ENCODE measurements around the gene GAGE12H. TPM values are rescaled to one million over a fixed set of nuclear protein-coding genes. Genes with fewer than 3 reads are reported as not detected.
A peak's percentile ranks its signal among the peaks of the same experiment; 100 is the strongest.

The GAGE12H gene
- total RNA-seq, 1 experiment from 2014 or later: not detected

DNA sequence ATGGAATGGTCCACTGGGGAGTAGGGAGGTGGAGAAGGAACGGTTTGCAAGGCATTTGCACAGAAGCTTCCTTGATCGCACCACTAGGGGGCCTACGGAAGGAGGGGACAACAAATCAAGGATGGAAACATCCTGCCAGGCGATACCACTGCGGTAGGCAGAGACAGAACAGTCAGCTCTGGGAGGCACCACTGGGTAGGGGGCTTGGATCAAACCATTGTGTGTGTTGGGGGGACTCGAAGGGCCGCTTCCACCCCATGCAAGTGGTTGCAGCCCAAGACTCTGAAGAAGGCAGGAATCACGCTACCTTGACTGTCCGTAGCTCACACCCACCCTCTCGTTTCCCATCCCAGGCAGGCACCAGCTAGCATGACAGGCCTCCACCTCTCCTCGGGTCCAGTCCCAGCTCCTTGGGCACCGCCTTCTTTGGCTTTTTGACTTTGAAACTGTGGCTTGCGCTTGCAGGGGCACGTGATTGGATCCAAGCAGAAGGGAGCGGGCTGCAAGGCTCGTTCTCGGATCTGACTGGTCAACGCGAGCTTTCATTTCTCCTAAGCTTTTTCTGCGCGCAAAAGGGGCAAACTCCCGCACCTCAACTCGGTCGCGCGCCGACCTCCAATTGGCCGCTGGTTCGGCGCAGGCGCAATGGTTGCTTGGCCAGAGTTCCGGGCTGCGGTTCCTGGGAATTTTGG lies 47.5 kb downstream of the GAGE12H start:
- CTCF ChIA-PET: interaction anchor here (0.6 to 1.5 kb wide), 4 partner anchors 11 to 247 kb away, joined by 3 to 4 read pairs (median 3); no protein-coding TSS in a partner anchor
- POLR2A ChIA-PET: interaction anchor here (0.5 kb wide), 1 partner anchor 12 kb away, joined by 4 read pairs; no protein-coding TSS in a partner anchor
- H3K27ac ChIP-seq (ENCODE audit: low read depth, low read length): no peak overlapping the region
- DNase-seq (ENCODE audit: low read depth, low spot score): peak; percentile 51
- H3K36me3 ChIP-seq (ENCODE audit: control insufficient read depth in 1 of 2, insufficient read depth in 2 of 2, low read length in 2 of 2): no peaks in the 10 kb centered on the region
- RAD21 ChIA-PET (ENCODE audit: low non-redundant PET in 1 of 2, low total read pairs in 2 of 2, uncharacterized antibody in 2 of 2, unreplicated experiment in 2 of 2): no interaction called here
- no peak overlapping the region for H3K4me3 ChIP-seq (replicated peaks in 1 of 2; ENCODE audit: low read depth in 1 of 2, low read length in 2 of 2)
- peak overlapping the region; percentile 30; the same call in 1 of the 2 replicates for H3K4me2 ChIP-seq (ENCODE audit: low read length)
- no peaks in the 10 kb centered on the region for H3K4me1 ChIP-seq (ENCODE audit: control insufficient read depth in 1 of 2, insufficient read depth in 2 of 2, low read length in 2 of 2)
- no peak overlapping the region for H3K9ac ChIP-seq (ENCODE audit: low read length)
- no peak overlapping the region for H2AFZ ChIP-seq (ENCODE audit: low read depth, low read length, poor library complexity, severe bottlenecking)
- BruUV-seq (replicated peaks): no TSS peak
- H3K9me2 ChIP-seq (ENCODE audit: insufficient read depth): no peaks in the 10 kb centered on the region
- no peaks in the 10 kb centered on the region for H4K20me1 ChIP-seq (ENCODE audit: insufficient read depth)
- peak; percentile 92 for ATAC-seq
- no peaks in the 10 kb centered on the region for H3K9me3 ChIP-seq (ENCODE audit: control insufficient read depth in 1 of 2, insufficient read depth in 1 of 2, low read depth in 1 of 2, low read length in 2 of 2)
- no peaks in the 10 kb centered on the region for H3K79me2 ChIP-seq (ENCODE audit: insufficient read depth, low read length)
- no peak for TF ChIP-seq POLR2AphosphoS5 (IDR thresholded peaks at IDR 0.05; ENCODE audit: low read depth, low read length)
- peak; percentile 31 for TF ChIP-seq RAD21 (IDR thresholded peaks at IDR 0.05; ENCODE audit: low read depth)
- TF ChIP-seq, protein P1, sequence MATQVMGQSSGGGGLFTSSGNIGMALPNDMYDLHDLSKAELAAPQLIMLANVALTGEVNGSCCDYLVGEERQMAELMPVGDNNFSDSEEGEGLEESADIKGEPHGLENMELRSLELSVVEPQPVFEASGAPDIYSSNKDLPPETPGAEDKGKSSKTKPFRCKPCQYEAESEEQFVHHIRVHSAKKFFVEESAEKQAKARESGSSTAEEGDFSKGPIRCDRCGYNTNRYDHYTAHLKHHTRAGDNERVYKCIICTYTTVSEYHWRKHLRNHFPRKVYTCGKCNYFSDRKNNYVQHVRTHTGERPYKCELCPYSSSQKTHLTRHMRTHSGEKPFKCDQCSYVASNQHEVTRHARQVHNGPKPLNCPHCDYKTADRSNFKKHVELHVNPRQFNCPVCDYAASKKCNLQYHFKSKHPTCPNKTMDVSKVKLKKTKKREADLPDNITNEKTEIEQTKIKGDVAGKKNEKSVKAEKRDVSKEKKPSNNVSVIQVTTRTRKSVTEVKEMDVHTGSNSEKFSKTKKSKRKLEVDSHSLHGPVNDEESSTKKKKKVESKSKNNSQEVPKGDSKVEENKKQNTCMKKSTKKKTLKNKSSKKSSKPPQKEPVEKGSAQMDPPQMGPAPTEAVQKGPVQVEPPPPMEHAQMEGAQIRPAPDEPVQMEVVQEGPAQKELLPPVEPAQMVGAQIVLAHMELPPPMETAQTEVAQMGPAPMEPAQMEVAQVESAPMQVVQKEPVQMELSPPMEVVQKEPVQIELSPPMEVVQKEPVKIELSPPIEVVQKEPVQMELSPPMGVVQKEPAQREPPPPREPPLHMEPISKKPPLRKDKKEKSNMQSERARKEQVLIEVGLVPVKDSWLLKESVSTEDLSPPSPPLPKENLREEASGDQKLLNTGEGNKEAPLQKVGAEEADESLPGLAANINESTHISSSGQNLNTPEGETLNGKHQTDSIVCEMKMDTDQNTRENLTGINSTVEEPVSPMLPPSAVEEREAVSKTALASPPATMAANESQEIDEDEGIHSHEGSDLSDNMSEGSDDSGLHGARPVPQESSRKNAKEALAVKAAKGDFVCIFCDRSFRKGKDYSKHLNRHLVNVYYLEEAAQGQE (IDR thresholded peaks at IDR 0.05; ENCODE audit: low read depth): no peak
- no peak for TF ChIP-seq POLR2A (IDR thresholded peaks at IDR 0.05; ENCODE audit: borderline replicate concordance, extremely low read depth, insufficient read depth, insufficient read length)
- TF ChIP-seq TCF7L2 (IDR thresholded peaks at IDR 0.05; ENCODE audit: borderline replicate concordance, extremely low read depth, insufficient read depth, insufficient read length): peak; percentile 12
- no peak for TF ChIP-seq YY1 (IDR thresholded peaks at IDR 0.05; ENCODE audit: extremely low read depth, insufficient replicate concordance, low read depth, low read length)
- no peak for TF ChIP-seq ZNF274 (IDR thresholded peaks at IDR 0.05; ENCODE audit: low read depth, low read length)
- TF ChIP-seq CBX3 (IDR thresholded peaks at IDR 0.05; ENCODE audit: low read depth): no peak
- TF ChIP-seq EZH2 (IDR thresholded peaks at IDR 0.05): no peak
- no peak for TF ChIP-seq ZBTB33 (IDR thresholded peaks at IDR 0.05; ENCODE audit: extremely low read depth, insufficient replicate concordance, low read length)
- TF ChIP-seq, protein P2, sequence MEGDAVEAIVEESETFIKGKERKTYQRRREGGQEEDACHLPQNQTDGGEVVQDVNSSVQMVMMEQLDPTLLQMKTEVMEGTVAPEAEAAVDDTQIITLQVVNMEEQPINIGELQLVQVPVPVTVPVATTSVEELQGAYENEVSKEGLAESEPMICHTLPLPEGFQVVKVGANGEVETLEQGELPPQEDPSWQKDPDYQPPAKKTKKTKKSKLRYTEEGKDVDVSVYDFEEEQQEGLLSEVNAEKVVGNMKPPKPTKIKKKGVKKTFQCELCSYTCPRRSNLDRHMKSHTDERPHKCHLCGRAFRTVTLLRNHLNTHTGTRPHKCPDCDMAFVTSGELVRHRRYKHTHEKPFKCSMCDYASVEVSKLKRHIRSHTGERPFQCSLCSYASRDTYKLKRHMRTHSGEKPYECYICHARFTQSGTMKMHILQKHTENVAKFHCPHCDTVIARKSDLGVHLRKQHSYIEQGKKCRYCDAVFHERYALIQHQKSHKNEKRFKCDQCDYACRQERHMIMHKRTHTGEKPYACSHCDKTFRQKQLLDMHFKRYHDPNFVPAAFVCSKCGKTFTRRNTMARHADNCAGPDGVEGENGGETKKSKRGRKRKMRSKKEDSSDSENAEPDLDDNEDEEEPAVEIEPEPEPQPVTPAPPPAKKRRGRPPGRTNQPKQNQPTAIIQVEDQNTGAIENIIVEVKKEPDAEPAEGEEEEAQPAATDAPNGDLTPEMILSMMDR (IDR thresholded peaks at IDR 0.05 in 2 of 3, conservative IDR thresholded peaks at IDR 0.05 in 1 of 3; ENCODE audit: borderline replicate concordance in 1 of 3, insufficient read depth in 1 of 3, low read depth in 2 of 3, low read length in 2 of 3): peak; percentile 18 to 77 (median 63); a peak in 4 of 6 replicates
- no peaks in the 10 kb centered on the region; the same call in 1 of the 2 replicates for H3K27me3 ChIP-seq (ENCODE audit: insufficient read depth, low read length)
- intact Hi-C loops (cut with micrococcal nuclease): no loop called here

Data from HCT116 (cell line).